Endothelial cell (in vitro differentiated cells): ENCODE measurements around the gene TXNRD3. TPM values are rescaled to one million over a fixed set of nuclear protein-coding genes. Genes with fewer than 3 reads are reported as not detected.

Experiments
- DNase-seq: peaks from one replicate; pipeline ENCODE4 v3.0.0; 2021; ENCODE audit warnings: low spot score
- H3K27ac Mint-ChIP-seq: one replicate; pipeline ENCODE4 v1.8.0; 2021; ENCODE audit warnings: mixed read lengths, inconsistent platforms; ENCODE audit not compliant: unreplicated experiment
- H3K27me3 Mint-ChIP-seq: one replicate; pipeline ENCODE4 v1.8.0; 2021; ENCODE audit warnings: mild to moderate bottlenecking, moderate library complexity, mixed read lengths, inconsistent platforms; ENCODE audit not compliant: unreplicated experiment
- H3K36me3 Mint-ChIP-seq: one replicate; pipeline ENCODE4 v1.8.0; 2021; ENCODE audit warnings: mild to moderate bottlenecking, low read depth, mixed read lengths, inconsistent platforms; ENCODE audit not compliant: unreplicated experiment
- H3K4me1 Mint-ChIP-seq: one replicate; pipeline ENCODE4 v1.8.0; 2021; ENCODE audit warnings: mild to moderate bottlenecking, mixed read lengths, inconsistent platforms; ENCODE audit not compliant: unreplicated experiment
- H3K4me3 Mint-ChIP-seq: one replicate; pipeline ENCODE4 v1.8.0; 2021; ENCODE audit warnings: mild to moderate bottlenecking, mixed read lengths, inconsistent platforms; ENCODE audit not compliant: unreplicated experiment
- H3K9me3 Mint-ChIP-seq: one replicate; pipeline ENCODE4 v1.8.0; 2021; ENCODE audit warnings: mixed read lengths, inconsistent platforms; ENCODE audit not compliant: unreplicated experiment
- CTCF ChIP-seq: fragments of 200-600 bp; sonication (generic); IDR thresholded peaks from one replicate; pipeline ENCODE4 v1.5.0; 2021; ENCODE audit warnings: antibody characterized with exemption; ENCODE audit not compliant: unreplicated experiment
- total RNA-seq: library from RNA; stranded (reverse); fragmentation: NEBNext Ultra II Directional; extraction: Animal tissue kit (Norgen Biotek cat#: 25700); gene quantifications from one replicate; pipeline ENCODE4 v1.2.1, GENCODE V29; 2021; ENCODE audit not compliant: unreplicated experiment

Gene TXNRD3
- total RNA-seq, 1 donor from 2014 or later = 4.8 TPM

GRCh38 chr3:126672741-126673140, 17.8 kb upstream of the TXNRD3 start:
- Mint-ChIP-seq H3K36me3 (no peaks in the 10 kb centered on the region), H3K4me3 (no peak overlapping the region), H3K9me3 (no peaks in the 10 kb centered on the region), H3K27me3 (peaks cover 2% of the 10 kb centered on the region), H3K4me1 (no peaks in the 10 kb centered on the region), H3K27ac (no peak overlapping the region)
- DNase-seq = no peak
- TF ChIP-seq CTCF = no peak

DNA sequence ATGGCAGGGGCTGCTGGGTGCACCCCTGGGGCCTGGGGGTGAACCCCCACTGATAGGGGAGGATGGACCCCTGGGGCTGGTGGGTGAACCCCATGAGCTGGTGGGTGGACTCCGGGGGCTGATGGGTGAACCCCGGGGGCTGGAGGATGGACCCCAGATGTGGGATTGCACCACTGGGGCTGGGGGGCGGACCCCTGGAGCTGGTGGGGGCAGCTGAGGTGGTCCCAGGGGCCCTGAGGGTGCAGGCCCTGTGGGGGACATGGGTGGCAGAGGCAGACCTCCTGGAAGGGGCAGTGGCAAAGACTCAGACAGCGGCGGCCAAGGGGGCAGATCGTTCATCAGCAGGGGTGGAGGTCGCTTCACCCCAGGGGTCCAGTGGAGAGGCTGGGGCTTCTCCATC, 17.4 kb upstream of the TXNRD3 start:
- TF ChIP-seq CTCF = no peak
- H3K36me3 Mint-ChIP-seq = no peaks in the 10 kb centered on the region
- H3K4me3 Mint-ChIP-seq = no peak overlapping the region
- H3K4me1 Mint-ChIP-seq = no peaks in the 10 kb centered on the region
- no peak for DNase-seq
- peaks cover 2% of the 10 kb centered on the region for H3K27me3 Mint-ChIP-seq
- no peaks in the 10 kb centered on the region for H3K9me3 Mint-ChIP-seq
- no peak overlapping the region for H3K27ac Mint-ChIP-seq

- Mint-ChIP-seq H3K4me3 (no peak overlapping the region), H3K36me3 (no peaks in the 10 kb centered on the region), H3K9me3 (no peaks in the 10 kb centered on the region), H3K27ac (no peak overlapping the region), H3K27me3 (peaks cover 2% of the 10 kb centered on the region), H3K4me1 (no peaks in the 10 kb centered on the region)
- TF ChIP-seq CTCF = no peak
- no peak for DNase-seq
Measured at GRCh38 chr3:126671521-126671920, 16.6 kb upstream of the TXNRD3 start.

GRCh38 chr3:126668450-126669401, 13.8 kb upstream of the TXNRD3 start:
- DNase-seq = no peak
- H3K27ac Mint-ChIP-seq = no peak overlapping the region
- no peaks in the 10 kb centered on the region for H3K36me3 Mint-ChIP-seq
- H3K27me3 Mint-ChIP-seq = peaks cover 3% of the 10 kb centered on the region
- no peak overlapping the region for H3K4me3 Mint-ChIP-seq
- H3K9me3 Mint-ChIP-seq = no peaks in the 10 kb centered on the region
- TF ChIP-seq CTCF = no peak
- H3K4me1 Mint-ChIP-seq = no peaks in the 10 kb centered on the region
